ENCODE measurements around the gene SGCE.

SGCE gene

GRCh38 chr7:94639384-94639783 lies 16.5 kb downstream of the SGCE start:
- Histone ChIP-seq H2BK5ac (ENCODE audit: low read depth, low read length, poor library complexity) (no peak overlapping the region), H2BK120ac (ENCODE audit: insufficient read depth, low read length, poor library complexity) (no peak overlapping the region), H4K91ac (ENCODE audit: low read depth, low read length) (no peak overlapping the region), H4K12ac (ENCODE audit: low read depth, low read length) (no peak overlapping the region), H3K27ac (ENCODE audit: low read depth, low read length) (no peak overlapping the region), H3K9me3 (ENCODE audit: insufficient read depth, low read depth, low read length) (no peaks in the 10 kb centered on the region), H3K4me3 (ENCODE audit: low read depth, low read length) (no peak overlapping the region), H3K9ac (ENCODE audit: low read length) (no peak overlapping the region), H3K4me2 (ENCODE audit: low read length) (no peak overlapping the region), H3K4me1 (ENCODE audit: control insufficient read depth in 1 of 2, insufficient read depth in 2 of 2, low read length in 2 of 2) (no peaks in the 10 kb centered on the region), H2AFZ (ENCODE audit: insufficient read depth, low read length, poor library complexity) (no peak overlapping the region), H3K27me3 (ENCODE audit: insufficient read depth, low read length) (no peaks in the 10 kb centered on the region), H3K14ac (ENCODE audit: low read length) (no peak overlapping the region), H3K4ac (ENCODE audit: low read depth, low read length) (no peak overlapping the region), H4K8ac (ENCODE audit: low read depth, low read length) (no peak overlapping the region), H2AK5ac (ENCODE audit: low read length) (no peak overlapping the region), H2BK12ac (ENCODE audit: low read length) (no peak overlapping the region), H3K18ac (ENCODE audit: low read length) (no peak overlapping the region), H3K79me2 (ENCODE audit: control insufficient read depth, insufficient read depth, low read length, poor library complexity) (no peaks in the 10 kb centered on the region), H3K79me1 (ENCODE audit: low read length) (no peaks in the 10 kb centered on the region), H3K23ac (ENCODE audit: low read length) (no peak overlapping the region), H3K36me3 (ENCODE audit: control insufficient read depth in 1 of 2, insufficient read depth in 2 of 2, low read length in 2 of 2) (no peaks in the 10 kb centered on the region)
- DNase-seq, result no peak
- no CpG with 5 or more reads among the region's 1 CpG for WGBS (ENCODE audit: extremely low coverage, insufficient coverage, insufficient read length)

- H3K14ac ChIP-seq (ENCODE audit: low read length), result no peak overlapping the region
- H4K8ac ChIP-seq (ENCODE audit: low read depth, low read length), result no peak overlapping the region
- H3K9me3 ChIP-seq (ENCODE audit: insufficient read depth, low read depth, low read length), result no peaks in the 10 kb centered on the region
- H2BK5ac ChIP-seq (ENCODE audit: low read depth, low read length, poor library complexity), result no peak overlapping the region
- no peak overlapping the region for H2AFZ ChIP-seq (ENCODE audit: insufficient read depth, low read length, poor library complexity)
- no peak overlapping the region for H2BK120ac ChIP-seq (ENCODE audit: insufficient read depth, low read length, poor library complexity)
- no peaks in the 10 kb centered on the region for H3K36me3 ChIP-seq (ENCODE audit: control insufficient read depth in 1 of 2, insufficient read depth in 2 of 2, low read length in 2 of 2)
- H2AK5ac ChIP-seq (ENCODE audit: low read length), result no peak overlapping the region
- DNase-seq, result no peak
- no peaks in the 10 kb centered on the region for H3K27me3 ChIP-seq (ENCODE audit: insufficient read depth, low read length)
- H3K18ac ChIP-seq (ENCODE audit: low read length), result no peak overlapping the region
- H2BK12ac ChIP-seq (ENCODE audit: low read length), result no peak overlapping the region
- no peaks in the 10 kb centered on the region for H3K79me2 ChIP-seq (ENCODE audit: control insufficient read depth, insufficient read depth, low read length, poor library complexity)
- no peak overlapping the region for H4K12ac ChIP-seq (ENCODE audit: low read depth, low read length)
- H3K79me1 ChIP-seq (ENCODE audit: low read length), result no peaks in the 10 kb centered on the region
- no peak overlapping the region for H3K23ac ChIP-seq (ENCODE audit: low read length)
- H4K91ac ChIP-seq (ENCODE audit: low read depth, low read length), result no peak overlapping the region
- no peaks in the 10 kb centered on the region for H3K4me1 ChIP-seq (ENCODE audit: control insufficient read depth in 1 of 2, insufficient read depth in 2 of 2, low read length in 2 of 2)
- no peak overlapping the region for H3K4me3 ChIP-seq (ENCODE audit: low read depth, low read length)
- no peak overlapping the region for H3K4me2 ChIP-seq (ENCODE audit: low read length)
- no peak overlapping the region for H3K4ac ChIP-seq (ENCODE audit: low read depth, low read length)
- H3K9ac ChIP-seq (ENCODE audit: low read length), result no peak overlapping the region
- H3K27ac ChIP-seq (ENCODE audit: low read depth, low read length), result no peak overlapping the region
Observed at GRCh38 chr7:94635687-94636086, 20.2 kb downstream of the SGCE start.

GRCh38 chr7:94634502-94634901 lies 21.4 kb downstream of the SGCE start:
- H4K91ac ChIP-seq (ENCODE audit: low read depth, low read length), result no peak overlapping the region
- no CpG with 5 or more reads among the region's 6 CpGs for WGBS (ENCODE audit: extremely low coverage, insufficient coverage, insufficient read length)
- H3K27ac ChIP-seq (ENCODE audit: low read depth, low read length), result no peak overlapping the region
- H3K18ac ChIP-seq (ENCODE audit: low read length), result no peak overlapping the region
- no peaks in the 10 kb centered on the region for H3K36me3 ChIP-seq (ENCODE audit: control insufficient read depth in 1 of 2, insufficient read depth in 2 of 2, low read length in 2 of 2)
- H2AFZ ChIP-seq (ENCODE audit: insufficient read depth, low read length, poor library complexity), result no peak overlapping the region
- no peak overlapping the region for H4K8ac ChIP-seq (ENCODE audit: low read depth, low read length)
- no peak for DNase-seq
- no peaks in the 10 kb centered on the region for H3K9me3 ChIP-seq (ENCODE audit: insufficient read depth, low read depth, low read length)
- H3K4ac ChIP-seq (ENCODE audit: low read depth, low read length), result no peak overlapping the region
- no peak overlapping the region for H2BK5ac ChIP-seq (ENCODE audit: low read depth, low read length, poor library complexity)
- H2AK5ac ChIP-seq (ENCODE audit: low read length), result no peak overlapping the region
- H2BK12ac ChIP-seq (ENCODE audit: low read length), result no peak overlapping the region
- H3K27me3 ChIP-seq (ENCODE audit: insufficient read depth, low read length), result no peaks in the 10 kb centered on the region
- no peak overlapping the region for H3K4me2 ChIP-seq (ENCODE audit: low read length)
- H2BK120ac ChIP-seq (ENCODE audit: insufficient read depth, low read length, poor library complexity), result no peak overlapping the region
- H3K23ac ChIP-seq (ENCODE audit: low read length), result no peak overlapping the region
- no peak overlapping the region for H3K4me3 ChIP-seq (ENCODE audit: low read depth, low read length)
- H3K4me1 ChIP-seq (ENCODE audit: control insufficient read depth in 1 of 2, insufficient read depth in 2 of 2, low read length in 2 of 2), result no peaks in the 10 kb centered on the region
- H3K9ac ChIP-seq (ENCODE audit: low read length), result no peak overlapping the region
- no peaks in the 10 kb centered on the region for H3K79me1 ChIP-seq (ENCODE audit: low read length)
- no peak overlapping the region for H3K14ac ChIP-seq (ENCODE audit: low read length)
- no peak overlapping the region for H4K12ac ChIP-seq (ENCODE audit: low read depth, low read length)
- H3K79me2 ChIP-seq (ENCODE audit: control insufficient read depth, insufficient read depth, low read length, poor library complexity), result no peaks in the 10 kb centered on the region

GRCh38 chr7:94633687-94634086 lies 22.2 kb downstream of the SGCE start:
- Histone ChIP-seq H2AFZ (ENCODE audit: insufficient read depth, low read length, poor library complexity) (no peak overlapping the region), H3K4me1 (ENCODE audit: control insufficient read depth in 1 of 2, insufficient read depth in 2 of 2, low read length in 2 of 2) (no peaks in the 10 kb centered on the region), H4K91ac (ENCODE audit: low read depth, low read length) (no peak overlapping the region), H3K27me3 (ENCODE audit: insufficient read depth, low read length) (no peaks in the 10 kb centered on the region), H2AK5ac (ENCODE audit: low read length) (no peak overlapping the region), H3K9me3 (ENCODE audit: insufficient read depth, low read depth, low read length) (no peaks in the 10 kb centered on the region), H2BK5ac (ENCODE audit: low read depth, low read length, poor library complexity) (no peak overlapping the region), H3K36me3 (ENCODE audit: control insufficient read depth in 1 of 2, insufficient read depth in 2 of 2, low read length in 2 of 2) (no peaks in the 10 kb centered on the region), H2BK12ac (ENCODE audit: low read length) (no peak overlapping the region), H3K4me3 (ENCODE audit: low read depth, low read length) (no peak overlapping the region), H3K27ac (ENCODE audit: low read depth, low read length) (no peak overlapping the region), H3K9ac (ENCODE audit: low read length) (no peak overlapping the region), H2BK120ac (ENCODE audit: insufficient read depth, low read length, poor library complexity) (no peak overlapping the region), H3K79me2 (ENCODE audit: control insufficient read depth, insufficient read depth, low read length, poor library complexity) (no peaks in the 10 kb centered on the region), H3K79me1 (ENCODE audit: low read length) (no peaks in the 10 kb centered on the region), H4K12ac (ENCODE audit: low read depth, low read length) (no peak overlapping the region), H3K4ac (ENCODE audit: low read depth, low read length) (no peak overlapping the region), H3K18ac (ENCODE audit: low read length) (no peak overlapping the region), H3K23ac (ENCODE audit: low read length) (no peak overlapping the region), H3K14ac (ENCODE audit: low read length) (no peak overlapping the region), H3K4me2 (ENCODE audit: low read length) (no peak overlapping the region), H4K8ac (ENCODE audit: low read depth, low read length) (no peak overlapping the region)
- no CpG with 5 or more reads among the region's 2 CpGs for WGBS (ENCODE audit: extremely low coverage, insufficient coverage, insufficient read length)
- DNase-seq, result no peak

- Histone ChIP-seq H2AK5ac (ENCODE audit: low read length) (no peak overlapping the region), H4K8ac (ENCODE audit: low read depth, low read length) (no peak overlapping the region), H4K12ac (ENCODE audit: low read depth, low read length) (no peak overlapping the region), H3K18ac (ENCODE audit: low read length) (no peak overlapping the region), H3K27me3 (ENCODE audit: insufficient read depth, low read length) (no peaks in the 10 kb centered on the region), H3K4ac (ENCODE audit: low read depth, low read length) (no peak overlapping the region), H3K9ac (ENCODE audit: low read length) (no peak overlapping the region), H3K36me3 (ENCODE audit: control insufficient read depth in 1 of 2, insufficient read depth in 2 of 2, low read length in 2 of 2) (no peaks in the 10 kb centered on the region), H3K4me2 (ENCODE audit: low read length) (no peak overlapping the region), H2BK12ac (ENCODE audit: low read length) (no peak overlapping the region), H3K9me3 (ENCODE audit: insufficient read depth, low read depth, low read length) (no peaks in the 10 kb centered on the region), H2BK5ac (ENCODE audit: low read depth, low read length, poor library complexity) (no peak overlapping the region), H3K4me1 (ENCODE audit: control insufficient read depth in 1 of 2, insufficient read depth in 2 of 2, low read length in 2 of 2) (no peaks in the 10 kb centered on the region), H3K14ac (ENCODE audit: low read length) (no peak overlapping the region), H3K27ac (ENCODE audit: low read depth, low read length) (no peak overlapping the region), H3K4me3 (ENCODE audit: low read depth, low read length) (no peak overlapping the region), H3K23ac (ENCODE audit: low read length) (no peak overlapping the region), H4K91ac (ENCODE audit: low read depth, low read length) (no peak overlapping the region), H3K79me2 (ENCODE audit: control insufficient read depth, insufficient read depth, low read length, poor library complexity) (no peaks in the 10 kb centered on the region), H2AFZ (ENCODE audit: insufficient read depth, low read length, poor library complexity) (no peak overlapping the region), H2BK120ac (ENCODE audit: insufficient read depth, low read length, poor library complexity) (no peak overlapping the region), H3K79me1 (ENCODE audit: low read length) (no peaks in the 10 kb centered on the region)
- DNase-seq, result peak in 1 of 2 donors; percentile 74
- no CpG with 5 or more reads among the region's 4 CpGs for WGBS (ENCODE audit: extremely low coverage, insufficient coverage, insufficient read length)
Observed at GRCh38 chr7:94633014-94633341, 23.0 kb downstream of the SGCE start.

Measured in trophoblast cell (in vitro differentiated cells and primary cell).